ENCODE measurements around the gene CLCN4.

CLCN4 gene

GRCh38 chrX:10233696-10234095, 76.9 kb downstream of the CLCN4 start:
- CTCF ChIA-PET = no interaction called here
- H3K4me3 ChIP-seq (ENCODE audit: low read depth, low read length) = no peak overlapping the region
- H3K36me3 ChIP-seq (ENCODE audit: control insufficient read depth in 2 of 2, insufficient read depth in 1 of 2, low read length in 2 of 2) = peaks cover 0 to 15% of the 10 kb centered on the region in 2 experiments; a peak in 1 of 3 replicates
- TF ChIP-seq ZBTB10 (tag by site-specific recombination; IDR thresholded peaks at IDR 0.05) (no peak), ZNF664 (tag by site-specific recombination; IDR thresholded peaks at IDR 0.05) (no peak), PRDM4 (tag by site-specific recombination; IDR thresholded peaks at IDR 0.05) (no peak), TSHZ1 (tag by site-specific recombination; IDR thresholded peaks at IDR 0.05; ENCODE audit: borderline replicate concordance) (no peak), KLF10 (tag by site-specific recombination; IDR thresholded peaks at IDR 0.05) (no peak), PRDM6 (tag by site-specific recombination; IDR thresholded peaks at IDR 0.05) (no peak), GLI2 (tag by site-specific recombination; IDR thresholded peaks at IDR 0.05; ENCODE audit: borderline replicate concordance, low read depth) (no peak), ZXDB (tag by site-specific recombination; IDR thresholded peaks at IDR 0.05) (no peak), ZNF354C (tag by site-specific recombination; IDR thresholded peaks at IDR 0.05; ENCODE audit: borderline replicate concordance, low read depth) (no peak), HIC1 (tag by site-specific recombination; IDR thresholded peaks at IDR 0.05) (no peak), ZNF18 (tag by site-specific recombination; IDR thresholded peaks at IDR 0.05) (no peak), ZNF548 (tag by site-specific recombination; IDR thresholded peaks at IDR 0.05) (no peak), YY2 (tag by site-specific recombination; IDR thresholded peaks at IDR 0.05) (no peak), MZF1 (tag by site-specific recombination; IDR thresholded peaks at IDR 0.05; ENCODE audit: borderline replicate concordance) (no peak)
- TF ChIP-seq, protein P1, sequence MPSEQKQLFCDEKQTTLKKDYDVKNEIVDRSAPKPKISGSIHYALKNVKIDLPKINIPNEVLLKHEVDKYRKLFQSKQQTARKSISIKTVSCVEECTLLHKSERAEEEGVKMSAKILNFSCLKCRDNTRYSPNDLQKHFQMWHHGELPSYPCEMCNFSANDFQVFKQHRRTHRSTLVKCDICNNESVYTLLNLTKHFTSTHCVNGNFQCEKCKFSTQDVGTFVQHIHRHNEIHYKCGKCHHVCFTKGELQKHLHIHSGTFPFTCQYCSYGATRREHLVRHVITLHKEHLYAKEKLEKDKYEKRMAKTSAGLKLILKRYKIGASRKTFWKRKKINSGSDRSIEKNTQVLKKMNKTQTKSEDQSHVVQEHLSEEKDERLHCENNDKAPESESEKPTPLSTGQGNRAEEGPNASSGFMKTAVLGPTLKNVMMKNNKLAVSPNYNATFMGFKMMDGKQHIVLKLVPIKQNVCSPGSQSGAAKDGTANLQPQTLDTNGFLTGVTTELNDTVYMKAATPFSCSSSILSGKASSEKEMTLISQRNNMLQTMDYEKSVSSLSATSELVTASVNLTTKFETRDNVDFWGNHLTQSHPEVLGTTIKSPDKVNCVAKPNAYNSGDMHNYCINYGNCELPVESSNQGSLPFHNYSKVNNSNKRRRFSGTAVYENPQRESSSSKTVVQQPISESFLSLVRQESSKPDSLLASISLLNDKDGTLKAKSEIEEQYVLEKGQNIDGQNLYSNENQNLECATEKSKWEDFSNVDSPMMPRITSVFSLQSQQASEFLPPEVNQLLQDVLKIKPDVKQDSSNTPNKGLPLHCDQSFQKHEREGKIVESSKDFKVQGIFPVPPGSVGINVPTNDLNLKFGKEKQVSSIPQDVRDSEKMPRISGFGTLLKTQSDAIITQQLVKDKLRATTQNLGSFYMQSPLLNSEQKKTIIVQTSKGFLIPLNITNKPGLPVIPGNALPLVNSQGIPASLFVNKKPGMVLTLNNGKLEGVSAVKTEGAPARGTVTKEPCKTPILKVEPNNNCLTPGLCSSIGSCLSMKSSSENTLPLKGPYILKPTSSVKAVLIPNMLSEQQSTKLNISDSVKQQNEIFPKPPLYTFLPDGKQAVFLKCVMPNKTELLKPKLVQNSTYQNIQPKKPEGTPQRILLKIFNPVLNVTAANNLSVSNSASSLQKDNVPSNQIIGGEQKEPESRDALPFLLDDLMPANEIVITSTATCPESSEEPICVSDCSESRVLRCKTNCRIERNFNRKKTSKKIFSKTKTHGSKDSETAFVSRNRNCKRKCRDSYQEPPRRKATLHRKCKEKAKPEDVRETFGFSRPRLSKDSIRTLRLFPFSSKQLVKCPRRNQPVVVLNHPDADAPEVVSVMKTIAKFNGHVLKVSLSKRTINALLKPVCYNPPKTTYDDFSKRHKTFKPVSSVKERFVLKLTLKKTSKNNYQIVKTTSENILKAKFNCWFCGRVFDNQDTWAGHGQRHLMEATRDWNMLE (tag by site-specific recombination; conservative IDR thresholded peaks at IDR 0.05; ENCODE audit: low read depth) = no peak
- TF ChIP-seq, protein P2, sequence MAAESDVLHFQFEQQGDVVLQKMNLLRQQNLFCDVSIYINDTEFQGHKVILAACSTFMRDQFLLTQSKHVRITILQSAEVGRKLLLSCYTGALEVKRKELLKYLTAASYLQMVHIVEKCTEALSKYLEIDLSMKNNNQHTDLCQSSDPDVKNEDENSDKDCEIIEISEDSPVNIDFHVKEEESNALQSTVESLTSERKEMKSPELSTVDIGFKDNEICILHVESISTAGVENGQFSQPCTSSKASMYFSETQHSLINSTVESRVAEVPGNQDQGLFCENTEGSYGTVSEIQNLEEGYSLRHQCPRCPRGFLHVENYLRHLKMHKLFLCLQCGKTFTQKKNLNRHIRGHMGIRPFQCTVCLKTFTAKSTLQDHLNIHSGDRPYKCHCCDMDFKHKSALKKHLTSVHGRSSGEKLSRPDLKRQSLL (tag by site-specific recombination; IDR thresholded peaks at IDR 0.05) = no peak
- no peaks in the 10 kb centered on the region for H3K9me3 ChIP-seq (ENCODE audit: control insufficient read depth, insufficient read depth, low read depth, low read length)
- no peak overlapping the region for H3K27ac ChIP-seq (ENCODE audit: extremely low read depth, low read depth, low read length)
- POLR2A ChIA-PET = no interaction called here
- H3K4me1 ChIP-seq (ENCODE audit: control insufficient read depth, insufficient read depth, low read length) = no peaks in the 10 kb centered on the region

Data from HEK293 (cell line).